C4-2B (cell line): ENCODE results near the gene KHDRBS2.

Experiments
- CTCF ChIP-seq: fragments of 450-650 bp; conservative IDR thresholded peaks from 2 replicates; pipeline ENCODE4 v1.5.1; 2017; ENCODE audit warnings: mild to moderate bottlenecking
- ZFX ChIP-seq: fragments of 450-650 bp; IDR thresholded peaks from 2 replicates; pipeline ENCODE4 v1.6.1; 2017

DNA sequence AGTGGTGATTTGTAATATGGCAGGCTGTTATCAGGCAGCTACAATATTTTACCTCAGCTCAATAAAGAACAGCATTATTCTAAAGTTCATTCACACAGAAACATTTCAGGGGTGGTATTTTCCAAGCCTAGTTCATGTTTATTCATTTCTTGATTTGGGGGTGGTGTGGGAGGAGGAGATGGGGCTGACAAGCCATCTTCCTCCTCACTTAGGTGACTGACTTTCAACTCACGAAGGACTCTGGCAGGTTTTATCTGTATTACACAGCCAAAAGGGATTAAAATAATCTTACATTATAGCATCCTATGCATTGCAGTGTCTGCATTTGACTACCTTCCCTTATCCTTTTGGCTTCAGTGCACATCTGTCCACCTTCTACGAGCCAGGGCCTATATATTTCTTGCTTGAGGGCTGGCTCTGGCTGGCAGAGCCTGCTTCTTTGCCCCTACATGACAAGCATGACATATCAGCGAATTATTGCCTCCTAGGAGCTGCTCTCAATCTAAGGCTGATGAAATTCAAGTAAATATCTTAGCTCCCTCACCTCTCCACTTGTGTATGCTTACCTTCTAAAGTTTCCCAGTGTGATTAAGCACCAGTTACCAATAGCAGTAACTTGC is 20.0 kb downstream of the KHDRBS2 start:
- TF ChIP-seq CTCF (no peak), ZFX (no peak)
